H1 (cell line): Measurements from ENCODE around the gene GPR68. TPM values are rescaled to one million over a fixed set of nuclear protein-coding genes. Genes with fewer than 3 reads are reported as not detected.

ENCODE experiments used
- CTCF ChIA-PET: fragments of 300-600 bp; sonication (Branson Sonifier 250); formaldehyde crosslinking; loops from one replicate; lab custom pipeline; 2021; ENCODE audit not compliant: partially characterized antibody; lab: Charles Lee
- POLR2A ChIA-PET: fragments of 300-600 bp; sonication (Branson Sonifier 250); formaldehyde crosslinking; loops from one replicate; lab custom pipeline; 2021; ENCODE audit warnings: inconsistent platforms; ENCODE audit not compliant: partially characterized antibody; lab: Charles Lee
- DNase-seq, 2 experiments: peaks; one replicate each; pipeline versions ENCODE4 v3.0.0 to v3.0.0-alpha.2; 2010 to 2022; ENCODE audit warnings: low spot score in 2 of 2, low read depth in 1 of 2, mixed read lengths in 1 of 2
- FAIRE-seq: peaks from 2 replicates; lab custom pipeline; 2011; peaks lifted over from hg19 to GRCh38; lab: Jason Lieb, UNC
- H2AFZ ChIP-seq: 2 replicates; pipeline ENCODE4 v1.8.1; 2012; ENCODE audit warnings: low read length, inconsistent platforms
- H2AK5ac ChIP-seq: 2 replicates; pipeline ENCODE4 v1.6.1; 2013; ENCODE audit warnings: low read depth, low read length
- H2BK120ac ChIP-seq: replicated peaks from 2 replicates; pipeline ENCODE3; 2013; ENCODE audit warnings: low read depth, low read length, inconsistent platforms
- H2BK12ac ChIP-seq: 2 replicates; pipeline ENCODE4 v1.6.1; 2013; ENCODE audit warnings: low read depth, low read length
- H2BK15ac ChIP-seq: 2 replicates; pipeline ENCODE4 v1.6.1; 2013; ENCODE audit warnings: low read length
- H2BK20ac ChIP-seq: 2 replicates; pipeline ENCODE4 v1.6.1; 2013; ENCODE audit warnings: low read length
- H2BK5ac ChIP-seq: 2 replicates; pipeline ENCODE4 v1.6.1; 2013; ENCODE audit warnings: low read depth, low read length
- H3K14ac ChIP-seq: 2 replicates; pipeline ENCODE4 v1.6.1; 2013; ENCODE audit warnings: inconsistent platforms; ENCODE audit not compliant: insufficient read length
- H3K18ac ChIP-seq: 2 replicates; pipeline ENCODE4 v1.6.1; 2013; ENCODE audit warnings: low read length; ENCODE audit errors: extremely low read depth
- H3K23ac ChIP-seq: 2 replicates; pipeline ENCODE4 v1.6.1; 2013; ENCODE audit warnings: inconsistent platforms; ENCODE audit not compliant: insufficient read length
- H3K23me2 ChIP-seq: 2 replicates; pipeline ENCODE4 v1.6.1; 2013; ENCODE audit warnings: low read depth, low read length
- H3K27ac ChIP-seq: 2 replicates; pipeline ENCODE4 v1.6.1; 2011; ENCODE audit warnings: low read depth, low read length, inconsistent platforms
- H3K27me3 ChIP-seq, 4 experiments: replicated peaks in 1 of 4; 1 replicate in 1 of 4; 2 replicates in 3 of 4; pipeline versions ENCODE4 v1.6.1 to v1.8.1; 2011 to 2013; ENCODE audit warnings: low read length in 3 of 4, mild to moderate bottlenecking in 3 of 4, inconsistent platforms in 2 of 4, mixed read lengths in 2 of 4, moderate library complexity in 1 of 4; ENCODE audit not compliant: control insufficient read depth in 3 of 4, insufficient read depth in 3 of 4; ENCODE audit errors: extremely low read depth in 1 of 4
- H3K36me3 ChIP-seq, 4 experiments: 2 replicates each; pipeline versions ENCODE4 v1.6.1 to v1.8.1; 2011 to 2013; ENCODE audit warnings: mild to moderate bottlenecking in 4 of 4, low read length in 3 of 4, moderate library complexity in 2 of 4, control low read depth in 1 of 4, inconsistent platforms in 1 of 4; ENCODE audit not compliant: insufficient read depth in 4 of 4, control insufficient read depth in 2 of 4
- H3K4ac ChIP-seq: replicated peaks from 2 replicates; pipeline ENCODE3; 2013; ENCODE audit warnings: low read length, low read depth, mixed read lengths, inconsistent platforms; ENCODE audit not compliant: insufficient read length
- H3K4me1 ChIP-seq, 4 experiments: replicated peaks in 1 of 4; 1 replicate in 1 of 4; 2 replicates in 3 of 4; pipeline versions ENCODE4 v1.6.1 to v1.8.1; 2011 to 2013; ENCODE audit warnings: low read length in 3 of 4, inconsistent platforms in 2 of 4, mixed read lengths in 1 of 4; ENCODE audit not compliant: insufficient read depth in 4 of 4, control insufficient read depth in 3 of 4
- H3K4me2 ChIP-seq, 2 experiments: 2 replicates each; pipeline versions ENCODE4 v1.6.1 to v1.8.1; 2011 to 2013; ENCODE audit warnings: low read depth in 2 of 2, low read length in 2 of 2, control low read depth in 1 of 2, inconsistent platforms in 1 of 2, mild to moderate bottlenecking in 1 of 2; ENCODE audit not compliant: insufficient read depth in 1 of 2
- H3K4me3 ChIP-seq, 4 experiments: fragments of 200-600, 300-600 bp in 1 of 4; sonication (generic), shearing (Covaris generic), sonication (Bioruptor Twin) in 1 of 4; 2 replicates each; pipeline versions ENCODE4 v1.5.1 to v1.8.1; 2011 to 2016; ENCODE audit warnings: low read length in 4 of 4, low read depth in 3 of 4, control low read depth in 2 of 4, inconsistent platforms in 2 of 4, mild to moderate bottlenecking in 2 of 4, mixed read lengths in 1 of 4, moderate library complexity in 1 of 4; ENCODE audit not compliant: insufficient read depth in 2 of 4; ENCODE audit errors: extremely low read depth in 1 of 4
- H3K56ac ChIP-seq: replicated peaks from 2 replicates; pipeline ENCODE3; 2013; ENCODE audit warnings: low read depth, mild to moderate bottlenecking, mixed read lengths, low read length, inconsistent platforms; ENCODE audit not compliant: insufficient read length
- H3K79me1 ChIP-seq: 2 replicates; pipeline ENCODE4 v1.6.1; 2013; ENCODE audit warnings: low read depth, low read length, control low read depth
- H3K79me2 ChIP-seq, 2 experiments: 2 replicates each; pipeline versions ENCODE4 v1.6.1 to v1.8.1; 2012 to 2013; ENCODE audit warnings: low read length in 2 of 2, mild to moderate bottlenecking in 2 of 2, inconsistent platforms in 1 of 2; ENCODE audit not compliant: insufficient read depth in 2 of 2, control insufficient read depth in 1 of 2
- H3K9ac ChIP-seq, 4 experiments: replicated peaks in 1 of 4; 1 replicate in 1 of 4; 2 replicates in 3 of 4; pipeline versions ENCODE4 v1.6.1 to v1.8.1; 2011 to 2013; ENCODE audit warnings: low read depth in 3 of 4, low read length in 3 of 4, control low read depth in 2 of 4, mild to moderate bottlenecking in 2 of 4, moderate library complexity in 2 of 4, inconsistent platforms in 1 of 4; ENCODE audit errors: extremely low read depth in 1 of 4
- H3K9me3 ChIP-seq, 2 experiments: 2 replicates each; pipeline versions ENCODE4 v1.6.1 to v1.8.1; 2012 to 2013; ENCODE audit warnings: mild to moderate bottlenecking in 2 of 2, moderate library complexity in 2 of 2, control low read depth in 1 of 2, inconsistent platforms in 1 of 2, low read depth in 1 of 2, low read length in 1 of 2, mixed read lengths in 1 of 2; ENCODE audit not compliant: insufficient read depth in 2 of 2
- H4K20me1 ChIP-seq, 2 experiments: replicated peaks in 1 of 2; 2 replicates each; pipeline versions ENCODE3 to v1.8.1; 2011 to 2013; ENCODE audit warnings: inconsistent platforms in 2 of 2, low read length in 2 of 2, mild to moderate bottlenecking in 1 of 2; ENCODE audit not compliant: insufficient read depth in 2 of 2, control insufficient read depth in 1 of 2
- H4K5ac ChIP-seq: 2 replicates; pipeline ENCODE4 v1.6.1; 2013; ENCODE audit warnings: low read length, low read depth, mixed read lengths, inconsistent platforms; ENCODE audit not compliant: insufficient read length
- H4K8ac ChIP-seq: 2 replicates; pipeline ENCODE4 v1.8.0; 2013; ENCODE audit warnings: mild to moderate bottlenecking, moderate library complexity, low read length, inconsistent platforms; ENCODE audit not compliant: insufficient read depth; ENCODE audit errors: extremely low read depth
- H4K91ac ChIP-seq: replicated peaks from 2 replicates; pipeline ENCODE3; 2013; ENCODE audit warnings: low read length, mixed read lengths, inconsistent platforms; ENCODE audit not compliant: insufficient read length
- CBX5 ChIP-seq: fragments of 300-800, 300-1000 bp; sonication (generic); IDR thresholded peaks from 2 replicates; pipeline ENCODE4 v1.7.1; 2016; ENCODE audit warnings: antibody characterized with exemption, low read length, low read depth
- CBX8 ChIP-seq: fragments of 300-800, 300-1000 bp; sonication (generic); IDR thresholded peaks from 2 replicates; pipeline ENCODE4 v1.7.1; 2016; ENCODE audit warnings: low read depth, low read length, borderline replicate concordance
- CTBP2 ChIP-seq: IDR thresholded peaks from 2 replicates; pipeline ENCODE4 v1.7.0; 2011; ENCODE audit warnings: borderline replicate concordance, mild to moderate bottlenecking, moderate library complexity, mixed read lengths, low read length; ENCODE audit not compliant: insufficient read depth, insufficient read length
- EGR1 ChIP-seq: IDR thresholded peaks from 2 replicates; pipeline ENCODE4 v1.6.1; 2011; ENCODE audit warnings: low read depth, low read length, borderline replicate concordance
- GABPA ChIP-seq: IDR thresholded peaks from 2 replicates; pipeline ENCODE4 v1.6.1; 2011; ENCODE audit warnings: mild to moderate bottlenecking, low read length, moderate library complexity, borderline replicate concordance; ENCODE audit not compliant: insufficient read depth
- GTF2F1 ChIP-seq: IDR thresholded peaks from 2 replicates; pipeline ENCODE4 v1.6.1; 2012; ENCODE audit warnings: low read depth, low read length, improper control_type of control experiment, borderline replicate concordance
- PHF8 ChIP-seq: fragments of 200-600 bp; sonication (generic); conservative IDR thresholded peaks from 2 replicates; pipeline ENCODE4 v1.7.1; 2012; ENCODE audit warnings: low read depth, mild to moderate bottlenecking, inconsistent platforms, low read length, moderate library complexity
- RBBP5 ChIP-seq: IDR thresholded peaks from 2 replicates; pipeline ENCODE4 v1.7.1; 2012; ENCODE audit warnings: low read depth, mild to moderate bottlenecking, inconsistent platforms, low read length, moderate library complexity, borderline replicate concordance
- SIRT6 ChIP-seq: IDR thresholded peaks from one replicate; pipeline ENCODE4 v1.7.1; 2012; ENCODE audit warnings: low read length, inconsistent platforms
- SRF ChIP-seq: IDR thresholded peaks from 2 replicates; pipeline ENCODE4 v1.6.1; 2011; ENCODE audit warnings: mild to moderate bottlenecking, low read depth, low read length, moderate library complexity
- TAF7 ChIP-seq: optimal IDR thresholded peaks from 2 replicates; pipeline ENCODE3; 2011; ENCODE audit warnings: low read depth, mild to moderate bottlenecking, inconsistent platforms, low read length, moderate library complexity, borderline replicate concordance
- TEAD4 ChIP-seq: IDR thresholded peaks from 2 replicates; pipeline ENCODE4 v1.6.1; 2012; ENCODE audit warnings: low read depth, low read length, inconsistent platforms, mixed read lengths
- ZNF274 ChIP-seq: IDR thresholded peaks from 2 replicates; pipeline ENCODE4 v1.7.0; 2012; ENCODE audit warnings: low read length, borderline replicate concordance; ENCODE audit errors: extremely low read depth
- polyA plus RNA-seq, 7 experiments: library from polyadenylated mRNA; depleted of rRNA in 3 of 7; stranded (reverse) in 5 of 7; unstranded in 2 of 7; fragments of >200 nt in 5 of 7; fragments of 200-250 nt in 2 of 7; gene quantifications; 1 replicate in 5 of 7; 2 replicates in 1 of 7; 4 replicates in 1 of 7; pipeline versions ENCODE4 v1.2.1 to v1.2.3, GENCODE V29; 2011 to 2013; ENCODE audit warnings: missing spikeins in 2 of 7, mixed read lengths in 2 of 7
- total RNA-seq: library from RNA; stranded (reverse); fragmentation: NEBNext Ultra II Directional; extraction: Animal tissue kit (Norgen Biotek cat#: 25700); gene quantifications from 2 replicates; pipeline ENCODE4 v1.2.1, GENCODE V29; 2021
- TF ChIP-seq, protein P1 (sequence below): IDR thresholded peaks from 2 replicates; pipeline ENCODE4 v1.6.1; 2011; ENCODE audit warnings: low read depth, mild to moderate bottlenecking, low read length; ENCODE audit not compliant: insufficient read depth

Gene GPR68
- total and polyA plus RNA-seq, 2 of the 8 experiments (the other 6 are each of a cell fraction or from before 2014, with no cell fraction given), result 0.22 to 0.76 TPM

DNA sequence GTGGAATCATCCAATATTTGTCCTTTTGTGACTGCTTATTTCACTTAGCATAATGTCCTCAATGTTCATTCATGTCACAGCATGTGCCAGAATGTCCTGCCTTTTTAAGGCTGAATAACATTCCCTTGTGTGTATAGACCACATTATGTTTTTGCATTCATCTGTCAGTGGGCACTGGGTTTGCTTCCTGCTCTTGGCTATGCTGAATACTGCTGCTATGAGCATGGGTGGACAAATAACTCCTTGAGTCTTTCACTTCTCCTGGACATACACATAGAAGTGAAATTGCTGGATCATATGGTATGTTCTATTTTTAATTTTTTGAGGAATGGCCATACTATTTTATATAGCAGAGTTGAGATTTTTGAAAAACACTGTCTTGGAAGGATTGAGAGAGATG lies 46.9 kb downstream of the GPR68 start:
- no peak overlapping the region for H3K14ac ChIP-seq
- no peak overlapping the region for H3K18ac ChIP-seq
- H3K23ac ChIP-seq, result no peak overlapping the region
- no peak overlapping the region for H2BK15ac ChIP-seq
- H2AK5ac ChIP-seq, result no peak overlapping the region
- H3K79me2 ChIP-seq, result no peaks in the 10 kb centered on the region
- no peak overlapping the region for H2AFZ ChIP-seq
- peaks cover 0 to 2% of the 10 kb centered on the region in 2 experiments for H4K20me1 ChIP-seq
- DNase-seq (no peak), FAIRE-seq (no peak)
- no peak overlapping the region for H3K4me2 ChIP-seq
- CTCF ChIA-PET, result no interaction called here
- no peak overlapping the region for H3K27ac ChIP-seq
- peaks cover 4 to 29% (median 15%) of the 10 kb centered on the region in 4 experiments; a peak in 5 of 8 replicates for H3K36me3 ChIP-seq
- no peak overlapping the region for H3K4ac ChIP-seq
- H3K9me3 ChIP-seq, result 0 out of 4 replicates have a peak, but pooled peaks cover 0 to 2% of the 10 kb centered on the region in 2 experiments
- H2BK20ac ChIP-seq, result no peak overlapping the region
- POLR2A ChIA-PET, result no interaction called here
- H2BK120ac ChIP-seq, result no peak overlapping the region
- no peak overlapping the region for H3K56ac ChIP-seq
- H2BK12ac ChIP-seq, result no peak overlapping the region
- no peak overlapping the region for H2BK5ac ChIP-seq
- H3K27me3 ChIP-seq, result no peaks in the 10 kb centered on the region
- no peaks in the 10 kb centered on the region; a peak in 1 of 7 replicates for H3K4me1 ChIP-seq
- no peak overlapping the region for H3K9ac ChIP-seq
- H3K23me2 ChIP-seq, result no peaks in the 10 kb centered on the region
- no peak overlapping the region for H4K91ac ChIP-seq
- TF ChIP-seq CBX8 (no peak), TEAD4 (no peak), EGR1 (no peak), RBBP5 (no peak), SIRT6 (no peak), GTF2F1 (no peak), TAF7 (no peak), CTBP2 (no peak), ZNF274 (no peak), SRF (no peak), CBX5 (no peak), PHF8 (no peak), GABPA (no peak)
- TF ChIP-seq, protein P1, sequence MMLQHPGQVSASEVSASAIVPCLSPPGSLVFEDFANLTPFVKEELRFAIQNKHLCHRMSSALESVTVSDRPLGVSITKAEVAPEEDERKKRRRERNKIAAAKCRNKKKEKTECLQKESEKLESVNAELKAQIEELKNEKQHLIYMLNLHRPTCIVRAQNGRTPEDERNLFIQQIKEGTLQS, result no peak
- no peak overlapping the region for H4K8ac ChIP-seq
- H3K79me1 ChIP-seq, result no peaks in the 10 kb centered on the region
- no peak overlapping the region for H4K5ac ChIP-seq
- no peak overlapping the region for H3K4me3 ChIP-seq
